GM10266 (cell line): ENCODE data around the gene EXOC6B.
"Not testable (repeated sequence)": the region's sequence is repeated elsewhere in the genome, so short reads cannot be mapped to it uniquely, and the experiment has no call there.

ENCODE experiments used
- DNase-seq: peaks from one replicate; pipeline ENCODE4 v3.0.0; 2012; ENCODE audit errors: extremely low spot score
- TF ChIP-seq, protein P1 (sequence below): IDR thresholded peaks from 2 replicates; pipeline ENCODE4 v1.5.1; 2012; ENCODE audit warnings: mild to moderate bottlenecking, low read depth; ENCODE audit not compliant: control insufficient read depth, insufficient read depth; ENCODE audit errors: missing control alignments

EXOC6B gene

DNA sequence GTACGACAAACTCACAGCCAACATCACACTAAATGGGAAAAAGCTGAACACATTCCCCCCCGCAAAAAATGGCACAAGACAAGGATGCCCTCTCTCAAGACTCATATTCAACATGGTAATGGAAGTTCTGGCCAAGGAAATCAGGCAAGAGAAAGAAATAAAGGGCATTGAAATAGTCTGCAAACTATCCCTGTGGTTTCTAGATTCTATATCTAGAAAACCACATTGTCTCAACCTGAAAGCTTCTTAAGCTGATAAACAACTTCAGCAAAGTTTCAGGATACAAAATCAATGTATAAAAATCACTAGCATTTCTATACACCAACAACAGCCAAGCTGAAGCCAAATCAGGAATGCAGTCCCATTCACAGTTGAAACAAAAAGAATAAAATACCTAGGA, 383.6 kb downstream of the EXOC6B start:
- TF ChIP-seq, protein P1, sequence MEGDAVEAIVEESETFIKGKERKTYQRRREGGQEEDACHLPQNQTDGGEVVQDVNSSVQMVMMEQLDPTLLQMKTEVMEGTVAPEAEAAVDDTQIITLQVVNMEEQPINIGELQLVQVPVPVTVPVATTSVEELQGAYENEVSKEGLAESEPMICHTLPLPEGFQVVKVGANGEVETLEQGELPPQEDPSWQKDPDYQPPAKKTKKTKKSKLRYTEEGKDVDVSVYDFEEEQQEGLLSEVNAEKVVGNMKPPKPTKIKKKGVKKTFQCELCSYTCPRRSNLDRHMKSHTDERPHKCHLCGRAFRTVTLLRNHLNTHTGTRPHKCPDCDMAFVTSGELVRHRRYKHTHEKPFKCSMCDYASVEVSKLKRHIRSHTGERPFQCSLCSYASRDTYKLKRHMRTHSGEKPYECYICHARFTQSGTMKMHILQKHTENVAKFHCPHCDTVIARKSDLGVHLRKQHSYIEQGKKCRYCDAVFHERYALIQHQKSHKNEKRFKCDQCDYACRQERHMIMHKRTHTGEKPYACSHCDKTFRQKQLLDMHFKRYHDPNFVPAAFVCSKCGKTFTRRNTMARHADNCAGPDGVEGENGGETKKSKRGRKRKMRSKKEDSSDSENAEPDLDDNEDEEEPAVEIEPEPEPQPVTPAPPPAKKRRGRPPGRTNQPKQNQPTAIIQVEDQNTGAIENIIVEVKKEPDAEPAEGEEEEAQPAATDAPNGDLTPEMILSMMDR: no peak
- no peak for DNase-seq

DNA sequence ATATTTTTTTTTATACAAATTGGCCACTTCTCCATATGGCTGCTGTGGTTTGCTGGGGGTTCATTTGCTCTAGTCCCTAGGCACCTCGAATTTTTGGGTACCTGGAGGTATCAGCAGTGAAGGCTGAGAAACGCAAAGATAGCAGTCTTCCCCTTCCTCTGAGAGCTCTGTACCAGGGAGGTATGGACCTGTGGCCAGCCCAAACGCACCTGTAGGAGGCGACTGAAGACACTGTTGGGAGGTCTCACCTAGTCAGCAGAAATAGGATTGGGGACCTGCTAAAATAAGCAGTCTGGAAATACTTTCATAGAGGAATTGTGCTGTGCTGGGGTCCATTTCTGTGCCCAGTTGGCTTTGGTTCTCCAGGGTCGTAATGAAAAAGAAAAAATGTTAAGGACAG, 385.9 kb downstream of the EXOC6B start:
- TF ChIP-seq, protein P1: no peak
- no peak for DNase-seq

DNA sequence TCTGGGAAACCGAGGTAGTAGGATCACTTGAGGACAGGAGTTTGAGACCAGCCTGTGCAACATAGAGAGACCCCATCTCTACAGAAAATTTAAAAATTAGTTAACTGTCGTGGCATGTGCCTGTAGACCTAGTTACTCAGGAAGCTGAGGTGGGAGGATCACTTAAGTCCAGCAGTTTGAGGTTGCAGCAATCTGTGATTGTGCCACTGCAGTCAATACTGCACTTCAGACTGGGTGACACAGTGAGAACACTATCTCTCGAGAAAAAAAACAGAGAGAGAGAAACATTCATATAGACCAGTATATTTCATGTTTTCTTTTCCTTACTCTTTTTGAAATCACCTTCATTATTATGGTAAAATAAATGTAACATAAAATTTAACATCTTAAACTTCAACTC, 387.5 kb downstream of the EXOC6B start:
- DNase-seq: no peak
- TF ChIP-seq, protein P1: no peak

DNA sequence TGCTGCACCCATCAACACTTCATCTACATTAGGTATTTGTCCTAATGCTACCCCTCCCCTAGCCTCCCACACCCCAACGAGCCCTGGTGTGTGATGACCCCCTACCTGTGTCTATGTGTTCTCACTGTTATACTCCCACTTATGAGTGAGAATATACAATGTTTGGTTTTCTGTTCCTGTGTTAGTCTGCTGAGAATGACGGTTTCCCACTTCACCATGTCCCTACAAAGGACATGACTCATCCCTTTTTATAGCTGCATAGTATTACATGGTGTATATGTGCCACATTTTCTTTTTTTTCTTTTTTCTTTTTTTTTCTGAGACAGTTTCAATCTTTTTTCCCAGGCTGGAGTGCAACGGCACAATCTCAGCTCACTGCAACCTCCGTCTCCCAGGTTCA, 394.1 kb downstream of the EXOC6B start:
- TF ChIP-seq, protein P1: no peak
- no peak for DNase-seq

DNA sequence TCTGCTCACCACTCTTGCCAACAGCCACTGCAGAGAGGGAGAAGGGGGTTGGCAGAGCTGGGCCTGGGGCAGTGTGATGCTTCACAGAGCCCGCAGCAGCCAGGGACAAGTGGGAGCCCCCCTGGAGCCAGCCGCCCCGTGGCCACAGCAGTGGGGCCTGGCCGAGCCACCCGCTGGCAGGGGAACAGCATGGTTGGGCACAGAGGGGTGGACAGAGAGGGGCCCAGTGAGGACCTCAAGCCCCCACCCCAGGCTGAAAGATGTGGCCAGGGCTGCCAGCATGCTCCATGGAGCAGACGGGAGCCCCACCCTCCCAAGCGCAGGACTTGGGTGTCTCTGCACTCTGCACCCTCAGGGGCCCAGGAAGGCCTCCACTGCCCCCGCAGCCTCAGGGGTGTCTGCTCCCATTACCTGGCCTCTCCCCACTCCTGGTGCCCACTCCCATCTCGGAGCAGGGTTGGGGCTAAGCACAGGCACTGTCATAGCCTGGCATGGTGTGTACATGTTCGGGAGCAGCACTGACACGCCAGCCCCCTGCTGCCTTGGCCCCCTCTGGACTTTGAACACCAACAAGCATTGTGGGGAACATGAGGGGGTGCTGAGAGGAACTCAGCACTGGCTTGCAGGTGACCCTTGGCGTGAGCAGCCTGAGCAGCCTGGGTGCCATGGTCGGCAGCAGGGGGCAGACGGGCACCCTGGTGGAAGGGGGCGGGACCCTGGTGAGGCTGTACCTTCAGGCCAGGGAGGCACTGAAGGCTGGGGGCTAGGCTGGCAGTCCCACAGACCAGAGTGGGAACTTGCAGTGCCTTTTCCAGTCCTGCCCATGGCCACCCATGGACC, 398.6 kb downstream of the EXOC6B start:
- TF ChIP-seq, protein P1: no peak
- no peak for DNase-seq

DNA sequence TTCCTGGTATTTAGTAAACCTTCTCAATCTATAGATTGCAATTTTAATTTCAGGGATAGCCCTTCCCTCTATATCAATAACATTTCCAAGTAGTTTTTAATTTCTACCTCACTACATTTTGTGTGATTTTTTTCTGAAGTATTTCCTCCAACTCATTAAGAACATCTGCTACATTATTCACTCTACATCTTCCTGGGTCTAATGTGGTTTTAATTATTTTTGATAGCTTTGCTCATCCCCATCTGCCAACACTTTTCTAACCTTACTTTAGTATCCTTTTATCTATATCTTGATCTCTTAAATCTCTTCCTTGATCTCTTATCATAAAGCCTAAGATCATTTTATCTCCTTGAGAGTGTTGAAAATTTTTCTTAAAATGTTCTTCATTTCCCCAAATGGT, 399.8 kb downstream of the EXOC6B start:
- DNase-seq: no peak
- TF ChIP-seq, protein P1: no peak

DNA sequence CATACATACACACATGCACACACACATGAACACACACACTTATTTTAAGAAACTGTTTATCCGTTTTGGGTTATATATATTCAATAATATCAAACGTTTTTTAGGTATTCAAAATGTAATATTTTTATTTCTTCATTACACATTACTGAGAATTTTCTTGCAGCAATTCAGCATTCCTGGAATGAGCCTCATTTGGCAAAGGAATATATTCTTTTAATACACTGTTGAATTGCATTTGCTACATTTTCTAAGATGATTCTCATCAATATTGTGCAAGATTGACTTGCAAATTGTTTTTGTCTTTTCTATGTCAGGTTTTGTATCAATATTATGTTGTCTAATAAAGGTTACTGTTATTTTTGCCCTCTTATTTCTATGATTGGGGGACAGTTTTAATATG, 402.1 kb downstream of the EXOC6B start:
- TF ChIP-seq, protein P1: no peak
- DNase-seq: no peak

DNA sequence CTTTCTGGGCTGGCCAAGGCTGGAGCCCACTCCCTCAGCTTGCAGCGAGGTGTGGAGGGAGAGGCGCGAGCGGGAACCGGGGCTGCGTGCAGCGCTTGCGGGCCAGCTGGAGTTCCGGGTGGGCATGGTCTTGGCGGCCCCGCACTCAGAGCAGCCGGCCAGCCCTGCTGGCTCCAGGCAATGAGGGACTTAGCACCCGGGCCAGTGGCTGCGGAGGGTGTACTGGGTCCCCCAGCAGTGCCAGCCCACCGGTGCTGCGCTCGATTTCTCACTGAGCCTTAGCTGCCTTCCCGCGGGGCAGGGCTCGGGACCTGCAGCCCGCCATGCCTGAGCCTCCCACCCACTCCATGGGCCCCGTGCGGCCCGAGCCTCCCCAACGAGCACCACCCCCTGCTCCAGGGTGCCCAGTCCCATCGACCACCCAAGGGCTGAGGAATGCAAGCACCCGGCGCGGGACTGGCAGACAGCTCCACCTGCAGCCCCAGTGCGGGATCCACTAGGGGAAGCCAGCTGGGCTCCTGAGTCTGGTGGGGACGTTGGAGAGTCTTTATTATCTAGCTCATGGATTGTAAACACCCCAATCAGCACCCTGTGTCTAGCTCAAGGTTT, 404.0 kb downstream of the EXOC6B start:
- DNase-seq: not testable (repeated sequence)
